Glutamatergic neuron (in vitro differentiated cells): ENCODE measurements around the gene RPS16. TPM values are rescaled to one million over a fixed set of nuclear protein-coding genes. Genes with fewer than 3 reads are reported as not detected.

Experiments used
- DNase-seq: peaks from one replicate; pipeline ENCODE4 v3.0.0; 2022
- H3K27ac Mint-ChIP-seq: one replicate; pipeline ENCODE4 v1.8.0; 2020; ENCODE audit warnings: mild to moderate bottlenecking, mixed read lengths, inconsistent platforms; ENCODE audit not compliant: unreplicated experiment
- H3K27me3 Mint-ChIP-seq: one replicate; pipeline ENCODE4 v1.8.0; 2020; ENCODE audit warnings: mild to moderate bottlenecking, moderate library complexity, mixed read lengths, inconsistent platforms; ENCODE audit not compliant: unreplicated experiment
- H3K36me3 Mint-ChIP-seq: one replicate; pipeline ENCODE4 v1.8.0; 2020; ENCODE audit warnings: mild to moderate bottlenecking, mixed read lengths, inconsistent platforms; ENCODE audit not compliant: unreplicated experiment
- H3K4me1 Mint-ChIP-seq: one replicate; pipeline ENCODE4 v1.8.0; 2020; ENCODE audit warnings: mild to moderate bottlenecking, low read depth, mixed read lengths, inconsistent platforms; ENCODE audit not compliant: unreplicated experiment
- H3K4me3 Mint-ChIP-seq: one replicate; pipeline ENCODE4 v1.8.0; 2020; ENCODE audit warnings: mild to moderate bottlenecking, mixed read lengths, inconsistent platforms; ENCODE audit not compliant: unreplicated experiment
- H3K9me3 Mint-ChIP-seq: one replicate; pipeline ENCODE4 v1.8.0; 2020; ENCODE audit warnings: mild to moderate bottlenecking, moderate library complexity, mixed read lengths, inconsistent platforms; ENCODE audit not compliant: unreplicated experiment
- total RNA-seq: library from RNA; stranded (reverse); fragmentation: NEBNext Ultra II Directional; extraction: Animal tissue kit (Norgen Biotek cat#: 25700); gene quantifications from one replicate; pipeline ENCODE4 v1.2.1, GENCODE V29; 2021; ENCODE audit not compliant: unreplicated experiment
- TF ChIP-seq, protein P1 (sequence below): fragments of 200-600 bp; sonication (generic); IDR thresholded peaks from one replicate; pipeline ENCODE4 v1.5.0; 2021; ENCODE audit not compliant: partially characterized antibody, unreplicated experiment

Gene RPS16
- total RNA-seq, 1 donor from 2014 or later: 912 TPM

DNA sequence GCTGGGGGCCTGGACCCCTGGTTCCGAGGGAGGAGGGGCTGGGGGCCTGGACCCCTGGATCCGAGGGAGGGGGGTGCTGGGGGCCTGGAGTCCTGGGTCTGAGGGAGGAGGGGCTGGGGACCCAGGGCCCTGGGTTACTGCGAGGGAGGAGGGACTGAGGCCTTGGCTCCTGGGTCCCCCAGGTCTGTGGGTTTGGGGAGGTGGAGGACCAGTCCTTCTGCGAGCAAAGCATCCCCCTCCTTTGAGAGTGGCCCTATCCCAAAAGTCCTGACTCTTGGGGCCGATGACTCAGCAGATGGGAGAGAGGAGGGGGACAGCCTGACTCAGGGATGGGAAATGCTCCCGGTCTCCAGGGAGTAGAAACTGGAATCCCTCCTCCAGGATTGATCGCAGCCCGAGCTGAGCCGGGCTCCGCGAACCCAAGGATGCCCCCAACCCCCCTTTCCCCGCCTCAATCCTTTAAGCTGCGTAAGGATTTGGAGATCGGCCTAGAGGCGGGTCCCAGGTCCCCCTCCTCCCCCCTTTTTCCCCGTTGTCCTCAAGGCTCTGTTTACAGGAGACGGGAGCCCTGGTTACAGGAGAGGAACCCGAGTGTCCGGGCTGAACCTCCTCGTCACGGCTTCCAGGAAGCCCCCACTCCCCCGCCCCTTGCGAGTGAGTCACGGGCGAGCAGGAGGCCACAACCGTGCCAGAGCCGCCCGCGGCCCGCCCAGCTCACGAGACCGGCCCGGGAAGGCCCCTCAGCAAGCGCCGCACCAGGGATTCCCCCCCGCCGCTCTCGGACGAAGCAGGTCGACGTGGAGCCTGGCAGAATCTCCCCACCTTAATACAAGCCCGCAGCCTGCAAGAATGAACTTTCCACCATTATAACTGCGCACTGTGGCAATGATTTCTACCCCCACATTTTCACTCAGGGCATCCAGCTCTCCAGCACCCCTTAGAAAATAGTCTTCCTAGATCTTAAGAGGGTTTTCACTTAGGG, 32.1 kb downstream of the RPS16 start:
- no peaks in the 10 kb centered on the region for H3K36me3 Mint-ChIP-seq
- H3K27me3 Mint-ChIP-seq: peaks cover 13% of the 10 kb centered on the region

DNA sequence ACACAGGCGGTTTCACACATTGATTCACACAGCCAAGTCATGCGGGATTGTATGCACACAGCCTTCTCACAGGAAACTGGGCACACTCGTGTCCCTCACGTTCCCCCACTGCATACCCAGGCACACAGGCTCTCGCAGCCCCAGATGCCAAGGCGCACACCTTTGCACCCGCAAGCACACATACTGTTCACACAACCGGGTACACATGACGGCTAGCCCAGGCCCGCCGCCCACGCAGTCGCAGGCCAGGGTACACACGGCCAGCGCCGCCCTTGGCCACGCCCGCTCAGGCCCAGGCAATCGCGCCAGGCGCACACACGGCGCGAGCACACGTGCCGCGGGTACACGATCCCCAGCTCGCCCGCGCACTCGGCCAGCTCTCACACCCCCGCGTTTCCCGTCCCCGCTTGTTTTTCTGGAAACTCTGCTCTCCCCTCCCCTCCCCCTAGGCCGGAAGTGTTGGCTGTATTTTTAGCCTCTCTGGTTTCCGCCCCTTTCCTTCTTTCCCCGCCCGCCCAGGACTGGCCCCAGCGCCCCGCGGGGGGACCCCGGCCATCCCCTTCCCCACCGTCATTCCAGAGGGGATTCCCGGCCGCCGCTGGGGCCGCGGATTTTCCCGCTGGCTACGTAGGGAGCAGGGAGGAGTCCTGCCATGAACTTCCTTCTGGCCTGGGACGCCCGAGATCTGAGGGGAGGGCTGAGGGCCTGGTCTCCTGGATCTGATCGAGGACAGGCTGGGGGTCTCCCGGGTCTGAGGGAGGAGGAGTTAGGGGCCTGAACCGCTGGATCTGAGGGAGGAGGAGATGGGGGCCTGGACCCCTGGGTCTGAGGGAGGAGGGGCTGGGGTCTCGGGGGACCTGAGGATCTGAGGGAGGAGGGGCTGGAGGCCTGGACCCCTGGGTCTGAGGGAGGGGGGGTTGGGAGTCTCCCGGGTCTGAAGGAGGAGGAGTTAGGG, 33.1 kb downstream of the RPS16 start:
- Mint-ChIP-seq H3K9me3 (peaks cover 19% of the 10 kb centered on the region), H3K27me3 (peaks cover 15% of the 10 kb centered on the region), H3K4me1 (peaks cover 20% of the 10 kb centered on the region), H3K27ac (peak overlapping the region; percentile 74), H3K4me3 (peak overlapping the region; percentile 82), H3K36me3 (no peaks in the 10 kb centered on the region)
- DNase-seq: peak; percentile 61
- TF ChIP-seq, protein P1, sequence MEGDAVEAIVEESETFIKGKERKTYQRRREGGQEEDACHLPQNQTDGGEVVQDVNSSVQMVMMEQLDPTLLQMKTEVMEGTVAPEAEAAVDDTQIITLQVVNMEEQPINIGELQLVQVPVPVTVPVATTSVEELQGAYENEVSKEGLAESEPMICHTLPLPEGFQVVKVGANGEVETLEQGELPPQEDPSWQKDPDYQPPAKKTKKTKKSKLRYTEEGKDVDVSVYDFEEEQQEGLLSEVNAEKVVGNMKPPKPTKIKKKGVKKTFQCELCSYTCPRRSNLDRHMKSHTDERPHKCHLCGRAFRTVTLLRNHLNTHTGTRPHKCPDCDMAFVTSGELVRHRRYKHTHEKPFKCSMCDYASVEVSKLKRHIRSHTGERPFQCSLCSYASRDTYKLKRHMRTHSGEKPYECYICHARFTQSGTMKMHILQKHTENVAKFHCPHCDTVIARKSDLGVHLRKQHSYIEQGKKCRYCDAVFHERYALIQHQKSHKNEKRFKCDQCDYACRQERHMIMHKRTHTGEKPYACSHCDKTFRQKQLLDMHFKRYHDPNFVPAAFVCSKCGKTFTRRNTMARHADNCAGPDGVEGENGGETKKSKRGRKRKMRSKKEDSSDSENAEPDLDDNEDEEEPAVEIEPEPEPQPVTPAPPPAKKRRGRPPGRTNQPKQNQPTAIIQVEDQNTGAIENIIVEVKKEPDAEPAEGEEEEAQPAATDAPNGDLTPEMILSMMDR: no peak

More for the DNA sequence above, 32.1 kb downstream of the RPS16 start:
- TF ChIP-seq, protein P1: no peak
- Mint-ChIP-seq H3K4me3 (peak overlapping the region; percentile 78), H3K9me3 (peaks cover 19% of the 10 kb centered on the region), H3K4me1 (peaks cover 21% of the 10 kb centered on the region), H3K27ac (peak overlapping the region; percentile 89)
- peak; percentile 60 for DNase-seq

DNA sequence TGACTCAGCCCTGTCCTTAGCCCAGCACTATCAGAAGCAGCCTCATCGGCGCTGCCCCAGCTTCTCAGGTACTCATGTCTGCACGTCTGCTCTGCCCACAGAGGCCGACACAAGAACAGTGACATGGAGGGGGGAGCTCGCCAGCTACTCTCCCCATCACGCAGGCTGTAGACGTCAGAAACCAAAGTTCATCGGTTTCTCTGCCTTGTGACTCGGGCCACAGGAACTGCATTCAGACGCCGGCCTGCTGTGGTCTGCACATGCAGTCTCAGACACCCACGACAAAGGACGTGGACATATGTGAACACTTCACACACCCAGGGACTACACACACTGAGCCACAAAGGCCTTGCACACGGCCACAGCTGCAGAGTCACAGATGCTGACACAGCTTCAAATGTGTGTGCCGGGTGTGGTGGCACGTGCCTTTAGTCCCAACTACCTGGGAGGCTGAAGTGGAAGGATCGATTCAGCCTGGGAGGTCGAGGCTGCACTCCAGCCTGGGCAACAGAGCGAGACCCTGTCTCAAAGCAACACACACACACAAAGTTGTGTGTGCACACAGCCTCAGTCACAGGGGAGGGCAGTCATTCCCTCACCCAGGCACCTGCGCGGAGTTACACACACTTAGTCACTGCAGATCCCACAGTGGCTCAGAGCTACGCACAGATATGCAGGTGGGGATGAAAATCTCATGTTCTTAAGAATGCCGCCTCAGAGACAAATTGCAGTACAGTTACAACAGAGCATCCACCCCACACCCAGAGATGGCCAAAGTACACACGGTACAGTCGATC, 34.0 kb downstream of the RPS16 start:
- Mint-ChIP-seq H3K4me3 (peak overlapping the region; percentile 81), H3K27ac (peak overlapping the region; percentile 74), H3K36me3 (no peaks in the 10 kb centered on the region), H3K27me3 (peaks cover 15% of the 10 kb centered on the region), H3K9me3 (peaks cover 19% of the 10 kb centered on the region), H3K4me1 (peaks cover 20% of the 10 kb centered on the region)
- no peak for DNase-seq
- TF ChIP-seq, protein P1: no peak

DNA sequence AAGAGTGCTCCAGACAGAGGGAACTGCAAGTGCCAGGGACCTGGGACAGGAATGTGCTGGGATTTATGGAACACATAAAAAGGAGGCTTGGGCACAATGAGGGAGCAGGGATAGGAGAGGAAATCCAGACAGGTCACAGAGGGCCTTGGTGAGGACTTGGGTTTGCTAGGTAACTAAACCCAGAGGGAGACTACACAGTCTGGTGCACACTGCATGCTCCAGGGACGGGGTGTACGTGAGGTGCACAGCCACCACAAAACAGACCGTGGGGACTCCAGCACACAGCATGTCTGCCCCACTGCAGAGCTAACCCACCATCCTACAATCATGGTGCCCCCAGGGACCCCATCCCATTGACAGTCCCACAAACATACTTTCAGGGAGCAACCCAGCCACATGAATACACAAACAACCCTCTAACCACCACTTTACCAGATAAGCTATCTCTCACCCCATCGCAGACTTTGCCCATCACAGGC, 34.6 kb downstream of the RPS16 start:
- Mint-ChIP-seq H3K27me3 (peaks cover 13% of the 10 kb centered on the region), H3K4me3 (peak overlapping the region; percentile 81), H3K4me1 (peaks cover 18% of the 10 kb centered on the region), H3K9me3 (peaks cover 19% of the 10 kb centered on the region), H3K27ac (peak overlapping the region; percentile 74), H3K36me3 (no peaks in the 10 kb centered on the region)
- DNase-seq: no peak
- TF ChIP-seq, protein P1: no peak
